Choroid plexus epithelial cell (primary cell): ENCODE results near the gene BACE1-AS.
"Not testable (repeated sequence)": the region's sequence is repeated elsewhere in the genome, so short reads cannot be mapped to it uniquely, and the experiment has no call there.

Source experiments
- DNase-seq: peaks from one replicate; pipeline ENCODE4 v3.0.0-alpha.2; 2010; ENCODE audit warnings: low read depth
- H3K4me3 ChIP-seq: 2 replicates; pipeline ENCODE4 v1.5.1; 2011; ENCODE audit warnings: low read depth, mild to moderate bottlenecking, control low read depth, low read length, moderate library complexity
- CTCF ChIP-seq: conservative IDR thresholded peaks from 2 replicates; pipeline ENCODE4 v1.5.1; 2011; ENCODE audit warnings: low read depth, mild to moderate bottlenecking, control low read depth, inconsistent platforms, low read length, moderate library complexity

The BACE1-AS gene

GRCh38 chr11:117319214-117319840 is 28.2 kb downstream of the BACE1-AS start:
- peak; percentile 81 for DNase-seq
- TF ChIP-seq CTCF: no peak
- no peak overlapping the region for H3K4me3 ChIP-seq

- H3K4me3 ChIP-seq: peak overlapping the region; percentile 88
- not testable (repeated sequence) for DNase-seq
Observed at GRCh38 chr11:117327255-117327566, 36.1 kb downstream of the BACE1-AS start.

- DNase-seq: peak; percentile 98
- TF ChIP-seq CTCF: no peak
- H3K4me3 ChIP-seq: peak within 1 kb of the TSS; percentile 88
Observed at GRCh38 chr11:117327567-117328374, 36.6 kb downstream of the BACE1-AS start, which contains the start of gene CEP164. Gene CEP164, plus strand, starts transcription at chr11:117327854. Its CDS starts 10,733 bp downstream, at chr11:117338587.

GRCh38 chr11:117328375-117329010 is 37.3 kb downstream of the BACE1-AS start:
- TF ChIP-seq CTCF: no peak
- peak overlapping the region; percentile 88 for H3K4me3 ChIP-seq
- peak; percentile 65 for DNase-seq

GRCh38 chr11:117332843-117333242 is 41.7 kb downstream of the BACE1-AS start:
- no peak for DNase-seq
- H3K4me3 ChIP-seq: no peak overlapping the region

GRCh38 chr11:117333917-117334316 is 42.8 kb downstream of the BACE1-AS start:
- no peak overlapping the region for H3K4me3 ChIP-seq
- no peak for TF ChIP-seq CTCF
- no peak for DNase-seq

More at GRCh38 chr11:117332843-117333242, 41.7 kb downstream of the BACE1-AS start:
- no peak for TF ChIP-seq CTCF

- TF ChIP-seq CTCF: no peak
- no peak for DNase-seq
- H3K4me3 ChIP-seq: no peak overlapping the region
Observed at GRCh38 chr11:117334896-117335295, 43.8 kb downstream of the BACE1-AS start.
